Testis (tissue), 2 donors: ENCODE results near the gene TCHP.

ENCODE experiments used
- CTCF ChIP-seq, 3 experiments: fragments of 450-650 bp in 2 of 3; fragments of 200-600 bp in 1 of 3; sonication (generic) in 1 of 3; IDR thresholded peaks; one replicate each; pipeline ENCODE4 v1.5.1; 2016 to 2019; ENCODE audit warnings: antibody characterized with exemption in 3 of 3, mild to moderate bottlenecking in 2 of 3, moderate library complexity in 1 of 3
- POLR2A ChIP-seq: fragments of 450-650 bp; IDR thresholded peaks from one replicate; pipeline ENCODE4 v1.6.1; 2017; ENCODE audit warnings: antibody characterized with exemption, mild to moderate bottlenecking, moderate library complexity

DNA sequence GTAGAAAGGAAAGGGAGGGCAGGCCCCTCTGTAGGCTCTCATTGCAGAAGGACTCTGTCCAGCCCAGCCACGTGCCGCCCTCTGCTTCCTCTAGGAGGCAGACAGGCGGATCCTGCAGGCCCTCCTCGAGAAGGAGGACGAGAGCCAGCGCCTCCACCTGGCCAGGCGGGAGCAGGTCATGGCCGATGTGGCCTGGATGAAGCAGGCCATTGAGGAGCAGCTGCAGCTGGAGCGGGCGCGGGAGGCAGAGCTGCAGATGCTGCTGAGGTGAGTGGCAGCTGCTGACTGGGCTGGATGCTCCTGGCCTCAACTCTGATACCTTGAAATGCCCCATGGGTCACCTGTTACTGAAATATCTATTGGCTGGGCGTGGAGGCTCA is 10.9 kb downstream of the TCHP start:
- no peak for TF ChIP-seq CTCF (IDR thresholded peaks at IDR 0.05)
- no peak for TF ChIP-seq POLR2A
